Lower leg skin (tissue), 4 donors: Measurements from ENCODE around the gene FAM107B. TPM values are rescaled to one million over a fixed set of nuclear protein-coding genes. Genes with fewer than 3 reads are reported as not detected.

Experiments used
- DNase-seq, 2 donors: peaks; one replicate each; pipeline ENCODE4 v3.0.0-alpha.2; 2019; ENCODE audit warnings: low spot score in 2 of 2
- H3K4me3 ChIP-seq: fragments of 200-600 bp; sonication (generic); 2 replicates; pipeline ENCODE4 v1.5.1; 2017; ENCODE audit warnings: mild to moderate bottlenecking, low read depth; ENCODE audit not compliant: poor library complexity, severe bottlenecking
- POLR2A ChIP-seq, 2 donors: fragments of 450-650 bp; IDR thresholded peaks; one replicate each; pipeline ENCODE4 v1.6.1; 2016 to 2017; ENCODE audit warnings: antibody characterized with exemption in 2 of 2, mild to moderate bottlenecking in 1 of 2, moderate library complexity in 1 of 2
- WGBS, 2 donors: methylation state at CpG; one replicate each; pipeline ENCODE4 v1.1.5; 2018; 5-methylcytosine and 5-hydroxymethylcytosine counted together
- intact Hi-C: fragments of 100-400 bp; cut with DNase I; formaldehyde crosslinking; loops from one replicate; pipeline ENCODE4 v1.15.0; 2023; ENCODE audit warnings: low total_unique reads
- total RNA-seq, 4 donors: library from RNA; depleted of rRNA; stranded (reverse); fragments of >200 nt; gene quantifications; one replicate each; pipeline ENCODE4 v1.1.0, GENCODE V29; 2016
- TF ChIP-seq, protein P1 (sequence below), 3 donors: fragments of 450-650 bp; IDR thresholded peaks; one replicate each; pipeline ENCODE4 v1.5.1; 2016; ENCODE audit warnings: antibody characterized with exemption in 3 of 3, mild to moderate bottlenecking in 3 of 3, moderate library complexity in 2 of 3

FAM107B gene
- total RNA-seq, 4 donors from 2014 or later: 28.3 to 52.7 (median 31.0) TPM

DNA sequence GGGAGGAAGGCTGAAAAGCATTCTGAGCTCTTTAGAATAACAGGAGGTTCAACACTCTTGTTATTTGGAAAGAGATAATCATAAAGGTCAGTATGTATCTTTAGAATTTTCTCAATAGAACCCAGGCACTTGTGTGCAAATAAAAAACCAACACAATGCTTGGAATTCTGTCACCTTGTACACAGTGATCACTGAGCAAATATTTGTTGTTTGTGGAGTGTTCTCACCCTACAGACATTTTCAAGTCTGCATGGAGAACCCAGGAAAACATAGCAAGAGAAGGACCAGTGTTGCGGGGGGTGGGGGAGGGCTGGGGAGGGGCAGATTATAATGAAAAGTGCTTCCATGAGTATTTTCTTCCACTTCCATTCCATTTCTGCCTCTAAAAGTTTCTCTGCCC, 87.4 kb downstream of the FAM107B start:
- WGBS, 2 donors: 100% methylated on average over 1 of the region's 1 CpG
- DNase-seq: no peak
- TF ChIP-seq, protein P1, sequence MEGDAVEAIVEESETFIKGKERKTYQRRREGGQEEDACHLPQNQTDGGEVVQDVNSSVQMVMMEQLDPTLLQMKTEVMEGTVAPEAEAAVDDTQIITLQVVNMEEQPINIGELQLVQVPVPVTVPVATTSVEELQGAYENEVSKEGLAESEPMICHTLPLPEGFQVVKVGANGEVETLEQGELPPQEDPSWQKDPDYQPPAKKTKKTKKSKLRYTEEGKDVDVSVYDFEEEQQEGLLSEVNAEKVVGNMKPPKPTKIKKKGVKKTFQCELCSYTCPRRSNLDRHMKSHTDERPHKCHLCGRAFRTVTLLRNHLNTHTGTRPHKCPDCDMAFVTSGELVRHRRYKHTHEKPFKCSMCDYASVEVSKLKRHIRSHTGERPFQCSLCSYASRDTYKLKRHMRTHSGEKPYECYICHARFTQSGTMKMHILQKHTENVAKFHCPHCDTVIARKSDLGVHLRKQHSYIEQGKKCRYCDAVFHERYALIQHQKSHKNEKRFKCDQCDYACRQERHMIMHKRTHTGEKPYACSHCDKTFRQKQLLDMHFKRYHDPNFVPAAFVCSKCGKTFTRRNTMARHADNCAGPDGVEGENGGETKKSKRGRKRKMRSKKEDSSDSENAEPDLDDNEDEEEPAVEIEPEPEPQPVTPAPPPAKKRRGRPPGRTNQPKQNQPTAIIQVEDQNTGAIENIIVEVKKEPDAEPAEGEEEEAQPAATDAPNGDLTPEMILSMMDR (IDR thresholded peaks at IDR 0.05): no peak
- no peak for TF ChIP-seq POLR2A (IDR thresholded peaks at IDR 0.05)
- no peak overlapping the region for H3K4me3 ChIP-seq
- intact Hi-C loops: no loop called here

DNA sequence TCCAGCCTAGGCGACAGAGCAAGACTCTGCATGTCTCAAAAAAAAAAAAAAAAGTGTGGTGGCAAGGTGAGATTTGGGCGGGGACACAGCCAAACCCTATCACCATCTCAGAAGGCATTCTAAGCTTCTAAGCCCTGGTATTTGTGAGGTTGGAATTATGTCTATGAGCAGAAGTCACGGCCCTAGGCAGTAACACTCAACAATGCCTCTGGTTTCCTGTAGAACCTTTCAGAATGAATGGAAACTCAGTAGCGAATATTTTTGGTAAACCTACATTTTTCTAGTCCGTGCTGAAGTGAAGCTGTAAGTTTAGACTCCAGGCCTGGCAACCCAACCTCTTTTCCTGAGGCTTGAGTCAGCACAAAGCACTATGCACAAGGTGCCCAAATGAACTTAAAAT, 88.3 kb downstream of the FAM107B start:
- TF ChIP-seq, protein P1 (IDR thresholded peaks at IDR 0.05): no peak
- no peak for TF ChIP-seq POLR2A (IDR thresholded peaks at IDR 0.05)
- DNase-seq: no peak
- intact Hi-C loops: no loop called here
- WGBS, 2 donors: 59 to 74% methylated on average over 5 of the region's 5 CpGs
- H3K4me3 ChIP-seq: no peak overlapping the region

DNA sequence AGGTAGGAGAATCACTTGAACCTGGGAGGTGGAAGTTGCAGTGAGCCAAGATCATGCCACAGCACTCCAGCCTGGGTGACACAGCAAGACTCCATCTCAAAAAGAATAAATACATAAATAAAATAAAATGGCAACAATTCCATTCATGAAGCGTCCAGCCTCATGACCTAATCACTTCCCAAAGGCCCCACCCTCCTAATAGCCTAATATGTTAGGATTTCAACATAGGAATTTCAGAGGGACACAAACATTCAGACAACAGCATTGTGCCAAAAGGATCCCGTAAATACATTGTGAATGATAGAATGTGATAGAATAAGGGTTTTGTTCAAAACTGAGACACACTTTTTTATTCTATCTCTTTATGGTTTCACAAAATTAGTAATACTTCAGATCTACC, 90.3 kb downstream of the FAM107B start:
- no peak for DNase-seq
- TF ChIP-seq, protein P1 (IDR thresholded peaks at IDR 0.05): no peak
- TF ChIP-seq POLR2A (IDR thresholded peaks at IDR 0.05): no peak
- 64 to 68% methylated on average over 2 of the region's 2 CpGs for WGBS, 2 donors
- intact Hi-C loops: no loop called here
- H3K4me3 ChIP-seq: no peak overlapping the region

DNA sequence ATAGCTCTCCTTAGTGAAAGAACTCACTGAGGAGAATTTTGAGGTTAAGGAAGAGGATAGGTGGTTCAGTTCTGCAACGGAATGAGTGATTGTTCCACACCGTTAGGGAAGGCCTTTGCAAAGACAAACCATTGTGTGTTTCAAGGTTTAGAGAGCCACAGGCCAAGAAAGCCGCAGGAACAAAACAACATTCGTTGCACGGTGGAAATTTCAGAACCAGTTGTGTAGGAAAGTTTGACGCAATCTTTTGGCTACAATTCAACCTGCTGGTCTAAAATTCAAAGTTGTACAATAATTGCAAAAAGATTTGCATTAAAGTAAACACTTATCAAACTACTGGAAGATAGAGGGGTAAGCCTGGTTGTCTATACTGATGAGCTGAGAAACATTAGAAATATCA, 91.4 kb downstream of the FAM107B start:
- DNase-seq: no peak
- no peak overlapping the region for H3K4me3 ChIP-seq
- TF ChIP-seq, protein P1 (IDR thresholded peaks at IDR 0.05): no peak
- TF ChIP-seq POLR2A (IDR thresholded peaks at IDR 0.05): no peak
- intact Hi-C loops: no loop called here
- 15 to 21% methylated on average over 6 of the region's 6 CpGs for WGBS, 2 donors

DNA sequence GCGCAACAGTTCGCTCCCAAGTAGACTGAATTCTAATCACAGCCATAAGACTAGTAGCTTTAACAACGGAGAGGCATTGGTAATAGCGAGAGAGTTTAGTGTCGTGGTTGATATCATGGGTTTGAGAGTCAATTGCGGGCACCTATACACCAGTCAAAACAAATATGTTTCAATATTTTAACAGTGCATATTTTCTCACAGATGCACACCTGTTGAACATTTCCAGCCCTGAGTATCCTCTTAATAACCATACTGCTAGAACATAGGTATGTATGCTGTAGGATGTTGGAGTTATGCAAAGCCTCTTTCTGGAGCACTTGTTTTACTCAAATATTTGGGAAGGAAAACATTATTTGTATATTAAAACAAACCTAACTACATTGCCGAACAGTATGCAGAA, 92.9 kb downstream of the FAM107B start:
- intact Hi-C loops: no loop called here
- TF ChIP-seq, protein P1 (IDR thresholded peaks at IDR 0.05): no peak
- TF ChIP-seq POLR2A (IDR thresholded peaks at IDR 0.05): no peak
- WGBS, 2 donors: 86 to 91% methylated on average over 7 of the region's 7 CpGs

DNA sequence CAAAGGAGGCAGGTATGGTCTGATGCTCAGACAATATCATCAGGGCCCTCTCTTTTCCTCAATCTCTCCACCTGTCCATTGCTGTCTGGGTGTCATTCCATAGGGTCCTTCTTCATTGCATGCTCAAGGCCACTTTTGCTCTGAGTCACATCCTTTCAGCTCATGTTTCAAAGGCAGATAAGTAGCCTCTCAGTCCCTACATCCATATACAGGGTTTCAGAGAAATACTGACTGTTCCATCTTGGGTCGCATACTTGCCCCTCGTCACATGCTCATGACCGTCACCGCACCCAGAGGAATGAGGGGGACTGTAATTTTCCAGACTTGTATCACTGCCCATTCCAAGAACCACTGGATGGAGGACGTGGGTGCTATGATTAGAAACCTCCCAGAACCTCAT, 93.4 kb downstream of the FAM107B start:
- WGBS, 2 donors: 94 to 98% methylated on average over 5 of the region's 5 CpGs
- intact Hi-C loops: no loop called here

More for the DNA sequence above, 92.9 kb downstream of the FAM107B start:
- H3K4me3 ChIP-seq: no peak overlapping the region
- no peak for DNase-seq

More for the DNA sequence above, 93.4 kb downstream of the FAM107B start:
- no peak for DNase-seq
- H3K4me3 ChIP-seq: no peak overlapping the region
- TF ChIP-seq, protein P1 (IDR thresholded peaks at IDR 0.05): no peak
- no peak for TF ChIP-seq POLR2A (IDR thresholded peaks at IDR 0.05)
